Neural cell (in vitro differentiated cells): ENCODE results near the gene HBG1.

ENCODE experiments used
- CTCF ChIP-seq: fragments of 450-650 bp; IDR thresholded peaks from 2 replicates; pipeline ENCODE4 v1.5.1; 2014; ENCODE audit warnings: antibody characterized with exemption, mild to moderate bottlenecking, moderate library complexity; ENCODE audit not compliant: poor library complexity, severe bottlenecking
- EP300 ChIP-seq: fragments of 450-650 bp; conservative IDR thresholded peaks from 2 replicates; pipeline ENCODE4 v1.6.1; 2014; ENCODE audit warnings: antibody characterized with exemption, mild to moderate bottlenecking, moderate library complexity; ENCODE audit not compliant: poor library complexity, severe bottlenecking
- EZH2 ChIP-seq: fragments of 200-600, 300-800 bp; shearing (Covaris generic), sonication (generic); IDR thresholded peaks from 2 replicates; pipeline ENCODE4 v1.6.1; 2014; ENCODE audit warnings: antibody characterized with exemption, low read length, borderline replicate concordance, mild to moderate bottlenecking; ENCODE audit not compliant: insufficient read depth, poor library complexity, severe bottlenecking
- POLR2AphosphoS5 ChIP-seq: IDR thresholded peaks from 2 replicates; pipeline ENCODE4 v1.6.1; 2012
- REST ChIP-seq: IDR thresholded peaks from 2 replicates; pipeline ENCODE4 v1.6.1; 2012; ENCODE audit warnings: borderline replicate concordance
- SMC3 ChIP-seq: fragments of 450-650 bp; conservative IDR thresholded peaks from 2 replicates; pipeline ENCODE4 v1.6.1; 2014; ENCODE audit warnings: antibody characterized with exemption, mild to moderate bottlenecking, moderate library complexity; ENCODE audit not compliant: poor library complexity
- TAF1 ChIP-seq: IDR thresholded peaks from 2 replicates; pipeline ENCODE4 v1.6.1; 2012; ENCODE audit warnings: low read depth

- TF ChIP-seq EZH2, result no peak
- TF ChIP-seq CTCF, result no peak
- TF ChIP-seq EP300, result no peak
- no peak for TF ChIP-seq POLR2AphosphoS5
- no peak for TF ChIP-seq REST
- TF ChIP-seq SMC3, result no peak
- no peak for TF ChIP-seq TAF1
These were observed 33.0 kb upstream of the HBG1 start for GRCh38 chr11:5282628-5283027.
